Right atrium auricular region (tissue), 2 donors: ENCODE data around the gene SMYD3. TPM values are rescaled to one million over a fixed set of nuclear protein-coding genes. Genes with fewer than 3 reads are reported as not detected.

ENCODE experiments used
- DNase-seq: peaks from one replicate; pipeline ENCODE4 v3.0.0-alpha.2; 2019; ENCODE audit warnings: low spot score
- H3K27ac ChIP-seq, 2 donors: fragments of 200-600 bp; sonication (generic); 1 replicate in 1 of 2; 2 replicates in 1 of 2; pipeline ENCODE4 v1.5.1; 2016 to 2019
- H3K27me3 ChIP-seq, 2 donors: fragments of 200-600 bp; sonication (generic); one replicate each; pipeline versions ENCODE4 v1.5.1 to v1.6.0; 2017 to 2019
- H3K36me3 ChIP-seq: fragments of 200-600 bp; sonication (generic); one replicate; pipeline ENCODE4 v1.5.1; 2016
- H3K4me1 ChIP-seq, 2 donors: fragments of 200-600 bp; sonication (generic); one replicate each; pipeline versions ENCODE4 v1.5.1 to v1.6.0; 2017 to 2019
- H3K4me3 ChIP-seq, 2 donors: fragments of 200-600 bp; sonication (generic); 1 replicate in 1 of 2; 2 replicates in 1 of 2; pipeline ENCODE4 v1.5.1; 2017 to 2019; ENCODE audit warnings: mild to moderate bottlenecking in 1 of 2, moderate library complexity in 1 of 2
- H3K9me3 ChIP-seq, 2 donors: fragments of 200-600 bp; sonication (generic); one replicate each; pipeline ENCODE4 v1.5.1; 2019
- total RNA-seq, 2 donors: library from RNA; depleted of rRNA; stranded (reverse); fragments of >200 nt; gene quantifications; one replicate each; pipeline ENCODE4 v1.1.0, GENCODE V29; 2016
- TF ChIP-seq, protein P1 (sequence below), 2 donors: fragments of 200-600 bp; sonication (generic); IDR thresholded peaks; one replicate each; pipeline ENCODE4 v1.5.1; 2019; ENCODE audit warnings: antibody characterized with exemption in 2 of 2

SMYD3 gene
- total RNA-seq, 2 donors from 2014 or later: 7.9 to 8.5 TPM

DNA sequence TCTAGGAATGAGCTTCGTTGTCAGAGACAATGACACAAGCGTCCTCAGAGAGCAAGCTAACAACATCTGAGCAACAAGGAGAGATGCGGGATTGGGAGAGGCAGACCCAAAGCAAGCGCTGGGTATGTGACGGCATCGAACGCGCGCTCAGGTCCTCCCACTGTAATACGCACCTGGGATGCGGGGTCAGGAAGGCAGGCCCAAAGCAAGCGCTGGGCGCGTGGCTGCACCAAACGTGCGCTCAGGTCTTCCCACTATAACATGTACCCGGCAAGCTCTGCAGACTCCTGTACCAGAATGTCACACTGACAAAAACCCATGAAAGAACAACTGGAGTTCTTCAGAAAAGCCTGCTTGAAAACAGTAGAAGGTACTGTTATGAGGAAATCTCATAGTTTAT lies 653.8 kb downstream of the SMYD3 start:
- Histone ChIP-seq H3K27ac (no peak overlapping the region), H3K9me3 (no peaks in the 10 kb centered on the region), H3K27me3 (no peaks in the 10 kb centered on the region), H3K4me3 (no peak overlapping the region), H3K36me3 (no peaks in the 10 kb centered on the region), H3K4me1 (no peaks in the 10 kb centered on the region)
- no peak for DNase-seq
- TF ChIP-seq, protein P1, sequence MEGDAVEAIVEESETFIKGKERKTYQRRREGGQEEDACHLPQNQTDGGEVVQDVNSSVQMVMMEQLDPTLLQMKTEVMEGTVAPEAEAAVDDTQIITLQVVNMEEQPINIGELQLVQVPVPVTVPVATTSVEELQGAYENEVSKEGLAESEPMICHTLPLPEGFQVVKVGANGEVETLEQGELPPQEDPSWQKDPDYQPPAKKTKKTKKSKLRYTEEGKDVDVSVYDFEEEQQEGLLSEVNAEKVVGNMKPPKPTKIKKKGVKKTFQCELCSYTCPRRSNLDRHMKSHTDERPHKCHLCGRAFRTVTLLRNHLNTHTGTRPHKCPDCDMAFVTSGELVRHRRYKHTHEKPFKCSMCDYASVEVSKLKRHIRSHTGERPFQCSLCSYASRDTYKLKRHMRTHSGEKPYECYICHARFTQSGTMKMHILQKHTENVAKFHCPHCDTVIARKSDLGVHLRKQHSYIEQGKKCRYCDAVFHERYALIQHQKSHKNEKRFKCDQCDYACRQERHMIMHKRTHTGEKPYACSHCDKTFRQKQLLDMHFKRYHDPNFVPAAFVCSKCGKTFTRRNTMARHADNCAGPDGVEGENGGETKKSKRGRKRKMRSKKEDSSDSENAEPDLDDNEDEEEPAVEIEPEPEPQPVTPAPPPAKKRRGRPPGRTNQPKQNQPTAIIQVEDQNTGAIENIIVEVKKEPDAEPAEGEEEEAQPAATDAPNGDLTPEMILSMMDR (IDR thresholded peaks at IDR 0.05): no peak

DNA sequence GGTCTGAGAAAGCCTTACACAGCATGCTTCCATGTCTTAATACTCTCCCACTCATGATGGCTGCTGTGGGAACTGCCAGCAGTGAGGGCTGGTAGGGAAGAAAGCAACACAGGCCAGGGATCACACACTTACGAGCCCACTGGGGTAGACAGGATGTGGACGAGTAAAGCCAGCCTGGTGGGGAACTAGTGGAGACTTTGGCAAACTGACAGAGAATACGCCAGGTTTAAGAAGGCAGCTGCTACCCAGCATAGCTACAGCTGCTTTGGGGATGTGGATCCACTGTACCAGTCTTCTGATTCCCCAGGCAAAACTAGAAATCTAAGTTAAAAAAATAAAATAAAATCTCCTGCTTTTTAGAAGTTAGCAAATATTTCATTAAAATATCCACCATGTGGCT lies 664.0 kb downstream of the SMYD3 start:
- Histone ChIP-seq H3K36me3 (no peaks in the 10 kb centered on the region), H3K27ac (no peak overlapping the region), H3K27me3 (no peaks in the 10 kb centered on the region), H3K4me3 (no peak overlapping the region), H3K9me3 (no peaks in the 10 kb centered on the region), H3K4me1 (no peaks in the 10 kb centered on the region)
- DNase-seq: no peak
- TF ChIP-seq, protein P1 (IDR thresholded peaks at IDR 0.05): no peak

DNA sequence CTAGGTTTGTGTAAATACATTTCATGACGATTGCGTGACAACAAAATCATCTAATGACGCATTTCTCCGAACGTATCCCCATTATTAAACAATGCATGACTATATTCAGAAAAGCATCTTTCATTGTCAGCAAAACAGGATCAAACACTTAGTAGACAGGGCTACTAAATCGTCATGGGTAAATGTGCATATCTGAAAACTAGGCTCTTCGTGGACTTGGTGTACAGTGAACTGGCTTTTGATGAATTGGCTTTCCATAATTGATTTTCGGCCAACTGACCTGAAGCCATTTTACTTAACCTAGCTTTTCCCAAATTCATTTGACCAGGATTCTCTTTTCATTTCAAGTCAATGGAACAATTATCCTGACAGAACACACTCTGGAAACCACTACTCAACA lies 665.0 kb downstream of the SMYD3 start:
- no peak overlapping the region for H3K27ac ChIP-seq
- H3K27me3 ChIP-seq: no peaks in the 10 kb centered on the region
- no peaks in the 10 kb centered on the region for H3K36me3 ChIP-seq
- H3K4me1 ChIP-seq: no peaks in the 10 kb centered on the region
- no peak for DNase-seq
- no peak overlapping the region for H3K4me3 ChIP-seq
- TF ChIP-seq, protein P1 (IDR thresholded peaks at IDR 0.05): no peak
- no peaks in the 10 kb centered on the region for H3K9me3 ChIP-seq

DNA sequence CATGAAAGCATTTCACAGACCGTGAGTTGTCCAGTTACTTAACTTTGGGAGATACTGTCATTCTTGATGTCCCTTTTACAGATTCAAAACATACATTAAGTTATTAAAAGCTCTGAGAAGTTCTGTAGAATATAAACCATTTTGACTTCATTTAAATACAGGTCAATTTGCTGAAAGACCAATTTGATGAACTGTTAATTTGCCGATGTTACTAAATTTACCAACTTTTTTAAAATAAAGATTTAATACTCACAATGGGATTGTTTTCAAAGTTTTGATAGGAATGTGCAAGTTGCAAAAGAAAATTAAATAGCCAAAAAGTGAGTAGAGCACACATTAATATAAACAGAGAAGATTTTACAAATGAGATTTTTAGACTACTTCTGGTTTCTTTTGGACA lies 666.1 kb downstream of the SMYD3 start:
- DNase-seq: no peak
- no peaks in the 10 kb centered on the region for H3K4me1 ChIP-seq
- TF ChIP-seq, protein P1 (IDR thresholded peaks at IDR 0.05): no peak

DNA sequence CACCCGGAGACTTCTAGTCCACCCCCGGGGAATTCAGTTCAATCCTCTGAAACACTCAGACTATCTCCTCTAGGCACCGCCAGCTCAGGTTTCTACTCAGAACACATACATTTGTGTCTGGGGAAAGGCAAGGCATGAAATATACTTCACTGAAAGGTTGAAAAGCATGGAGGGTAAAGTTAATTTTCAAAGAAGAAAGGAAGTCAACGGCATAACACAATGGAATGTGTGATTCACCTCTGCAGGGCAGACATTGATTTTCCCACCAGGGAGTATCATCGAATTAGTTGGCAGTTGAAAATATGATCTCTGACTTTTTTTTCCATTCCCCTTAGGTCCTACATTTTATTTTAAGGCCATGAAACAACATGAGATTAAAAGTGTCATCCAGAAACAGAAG lies 669.4 kb downstream of the SMYD3 start:
- Histone ChIP-seq H3K4me1 (no peaks in the 10 kb centered on the region), H3K27me3 (no peaks in the 10 kb centered on the region), H3K9me3 (no peaks in the 10 kb centered on the region), H3K4me3 (no peak overlapping the region), H3K27ac (no peak overlapping the region), H3K36me3 (no peaks in the 10 kb centered on the region)
- TF ChIP-seq, protein P1 (IDR thresholded peaks at IDR 0.05): no peak
- no peak for DNase-seq

More for the DNA sequence above, 666.1 kb downstream of the SMYD3 start:
- no peak overlapping the region for H3K27ac ChIP-seq
- H3K27me3 ChIP-seq: no peaks in the 10 kb centered on the region
- H3K36me3 ChIP-seq: no peaks in the 10 kb centered on the region
- H3K9me3 ChIP-seq: no peaks in the 10 kb centered on the region
- H3K4me3 ChIP-seq: no peak overlapping the region

DNA sequence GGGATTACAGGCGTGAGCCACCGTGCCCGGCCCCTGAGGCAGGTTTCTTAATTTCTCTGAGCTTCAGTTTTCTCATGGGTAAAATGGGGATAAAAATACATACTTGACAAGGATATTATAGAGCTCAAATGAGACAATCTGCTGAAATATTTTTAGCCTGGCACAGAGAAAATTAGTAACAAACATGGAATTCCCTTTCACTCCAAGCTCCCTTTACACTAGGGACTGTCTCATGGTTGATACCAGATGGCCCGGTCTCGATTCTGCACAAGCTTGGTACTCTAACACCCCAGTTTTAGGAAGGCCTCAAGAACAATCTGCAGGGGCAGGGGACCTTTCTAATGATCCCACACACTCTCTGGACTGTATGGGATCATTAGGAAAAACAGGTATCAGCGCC lies 671.7 kb downstream of the SMYD3 start:
- Histone ChIP-seq H3K27ac (no peak overlapping the region), H3K9me3 (no peaks in the 10 kb centered on the region), H3K4me1 (no peaks in the 10 kb centered on the region), H3K36me3 (no peaks in the 10 kb centered on the region), H3K27me3 (no peaks in the 10 kb centered on the region), H3K4me3 (no peak overlapping the region)
- TF ChIP-seq, protein P1 (IDR thresholded peaks at IDR 0.05): no peak
- DNase-seq: no peak
